ENCODE results near the gene PACSIN1.
"Not testable (repeated sequence)": the region's sequence is repeated elsewhere in the genome, so short reads cannot be mapped to it uniquely, and the experiment has no call there.

PACSIN1 gene

DNA sequence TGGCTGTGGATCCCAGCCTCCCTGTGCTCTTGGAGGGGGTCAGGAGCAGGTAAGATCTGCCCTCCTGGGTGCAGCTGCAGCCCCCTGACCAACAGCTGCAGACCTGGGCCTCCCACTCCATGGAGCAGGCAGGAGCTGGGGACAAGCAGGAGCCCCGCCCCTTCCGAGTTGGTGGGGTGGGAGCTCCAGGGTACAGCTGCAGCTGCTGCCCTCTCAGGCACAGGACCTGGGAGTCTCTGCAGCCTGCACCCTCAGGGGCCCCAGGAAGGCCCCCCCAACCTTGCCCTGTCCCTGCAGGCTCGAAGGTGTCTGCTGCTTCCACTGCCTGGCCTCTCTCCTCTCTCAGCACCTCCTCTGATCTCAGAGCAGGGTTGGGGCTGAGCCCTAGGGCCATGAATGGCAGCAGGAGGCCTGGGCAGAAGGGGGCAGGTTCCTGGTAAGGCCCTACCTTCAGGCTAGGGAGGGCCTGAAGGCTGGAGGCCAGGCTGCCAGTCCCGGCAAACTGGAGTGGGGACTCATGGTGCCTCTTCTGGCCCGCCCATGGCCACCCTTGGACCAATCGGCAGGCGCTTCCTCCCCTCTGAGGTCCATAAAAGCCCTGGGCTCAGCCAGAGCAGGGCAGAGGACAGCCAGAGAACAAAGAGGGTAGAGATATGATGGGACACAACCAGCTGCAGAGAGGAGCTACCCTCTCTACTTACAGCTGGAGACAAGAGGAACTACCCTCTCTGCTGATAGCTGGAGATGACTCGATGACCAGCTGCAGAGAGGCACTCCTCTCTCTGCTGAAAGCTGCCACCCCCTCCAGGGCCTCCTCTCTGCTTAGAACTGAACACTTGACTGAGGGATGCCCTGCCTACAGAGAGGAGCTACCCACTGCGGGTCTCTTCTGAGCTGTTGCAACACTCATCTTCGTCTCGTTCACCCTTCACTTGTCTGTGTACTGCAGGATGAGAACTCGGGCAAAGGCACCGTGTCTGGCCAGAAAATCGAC is 7.8 kb upstream of the PACSIN1 start:
- no peak for DNase-seq (ENCODE audit: low read depth)

DNA sequence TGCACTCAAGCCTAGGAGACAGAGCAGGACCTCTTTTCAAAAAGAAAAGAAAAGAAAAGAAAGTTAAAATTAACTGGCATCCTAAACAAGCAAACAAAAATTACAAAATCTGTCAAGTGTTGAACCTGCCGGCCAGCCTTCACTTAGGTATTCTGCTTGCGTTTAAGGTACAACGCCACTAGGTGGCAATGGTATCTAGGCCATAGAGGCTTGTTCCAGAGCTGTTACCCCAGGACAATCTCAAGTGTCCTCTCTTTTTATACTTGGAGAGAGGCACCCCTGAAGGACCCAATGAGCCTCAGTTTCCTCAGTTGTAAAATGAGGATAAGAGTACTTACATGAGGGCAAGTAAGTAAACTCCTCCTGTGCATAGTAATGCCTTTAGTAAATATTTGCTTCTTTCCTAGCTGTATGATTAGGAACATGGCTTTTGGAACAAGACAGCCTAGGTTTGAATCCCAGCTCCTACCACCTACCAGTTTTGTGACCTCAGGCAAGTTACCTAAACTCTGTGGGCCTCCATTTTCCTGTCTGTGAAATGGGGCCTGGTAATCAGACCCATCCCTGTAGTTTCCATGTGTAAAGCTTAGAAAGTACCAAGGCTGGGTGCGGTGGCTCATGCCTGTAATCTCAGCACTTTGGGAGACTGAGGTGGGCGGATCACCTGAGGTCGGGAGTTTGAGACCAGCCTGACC is 5.8 kb upstream of the PACSIN1 start:
- DNase-seq (ENCODE audit: low read depth): peak; percentile 9

DNA sequence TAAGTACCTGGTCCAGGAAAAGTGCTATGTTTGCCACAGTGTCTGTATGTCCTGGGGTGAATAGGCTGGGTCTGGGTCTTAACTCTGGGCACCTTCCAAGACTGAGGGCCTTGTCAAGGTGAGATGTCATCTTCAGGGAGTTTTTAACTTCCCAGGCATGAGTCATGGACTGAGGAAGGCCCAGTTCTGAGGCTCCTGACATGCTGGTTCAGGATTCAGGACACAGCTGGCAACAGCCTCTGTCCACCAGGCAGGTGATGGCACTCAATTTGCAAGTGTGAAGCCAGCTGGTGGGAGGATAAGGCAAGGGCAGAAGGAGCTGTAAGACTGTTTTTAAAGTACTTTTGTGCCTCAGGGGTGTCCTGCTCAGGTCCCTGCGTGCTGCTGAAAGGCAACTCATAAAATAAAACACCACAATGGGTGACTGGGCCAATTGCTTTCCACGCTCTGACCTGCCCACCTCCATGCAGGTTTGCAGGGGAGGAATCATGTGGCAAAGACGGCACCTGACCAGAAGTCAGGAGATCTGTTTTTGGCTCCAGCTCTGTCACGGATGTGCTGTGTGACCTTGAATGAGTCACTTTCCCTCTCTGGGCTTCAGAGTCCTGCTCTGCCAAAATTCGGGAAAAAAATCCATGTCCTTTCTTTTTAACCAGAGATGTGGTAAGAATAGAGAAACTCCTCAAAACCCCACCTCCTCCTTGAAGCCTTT is 4.9 kb upstream of the PACSIN1 start:
- no peak for DNase-seq (ENCODE audit: low read depth)

- no peak for DNase-seq (ENCODE audit: low read depth)
Measured at GRCh38 chr6:34462010-34462409, 3.9 kb upstream of the PACSIN1 start.

DNA sequence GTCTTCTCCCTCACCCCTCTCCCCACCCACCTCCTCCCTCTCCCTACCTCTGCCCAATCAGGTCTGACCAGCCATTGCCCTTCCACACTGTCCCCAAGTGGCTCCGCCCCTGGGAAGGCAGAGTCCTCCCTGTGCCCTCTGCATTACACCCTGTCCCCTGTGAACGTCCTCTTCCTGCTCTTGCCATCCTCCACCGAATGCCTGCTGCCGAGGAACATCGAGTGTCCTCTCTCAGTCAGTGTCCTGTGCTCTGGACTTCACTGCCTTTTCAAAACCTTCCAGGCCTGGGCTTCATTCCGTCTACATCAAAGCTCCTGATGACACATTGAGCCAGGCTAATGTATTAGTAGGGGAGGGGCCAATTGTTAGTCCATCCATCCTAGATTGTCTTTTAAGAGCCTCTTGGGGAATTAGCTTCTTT is 3.3 kb upstream of the PACSIN1 start:
- no peak for DNase-seq (ENCODE audit: low read depth)

DNA sequence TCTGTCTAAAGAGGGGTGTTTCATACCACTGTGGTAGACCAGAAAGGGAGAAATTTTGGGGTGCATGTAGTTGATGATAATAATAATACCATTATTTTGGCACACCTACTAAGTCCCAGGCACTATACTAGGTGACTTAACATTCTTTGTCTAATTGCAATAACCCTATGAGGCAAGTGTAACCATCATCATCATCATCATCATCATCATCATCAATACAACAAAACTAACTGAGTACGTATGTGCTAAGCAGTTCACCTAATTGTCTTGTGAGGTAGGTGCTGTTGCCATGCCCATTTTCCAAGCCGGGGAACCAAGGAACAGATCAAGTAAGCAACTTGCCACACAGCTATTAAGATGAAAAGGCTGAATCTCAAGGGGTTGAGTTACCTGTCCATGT is 2.6 kb upstream of the PACSIN1 start:
- DNase-seq (ENCODE audit: low read depth): no peak

DNA sequence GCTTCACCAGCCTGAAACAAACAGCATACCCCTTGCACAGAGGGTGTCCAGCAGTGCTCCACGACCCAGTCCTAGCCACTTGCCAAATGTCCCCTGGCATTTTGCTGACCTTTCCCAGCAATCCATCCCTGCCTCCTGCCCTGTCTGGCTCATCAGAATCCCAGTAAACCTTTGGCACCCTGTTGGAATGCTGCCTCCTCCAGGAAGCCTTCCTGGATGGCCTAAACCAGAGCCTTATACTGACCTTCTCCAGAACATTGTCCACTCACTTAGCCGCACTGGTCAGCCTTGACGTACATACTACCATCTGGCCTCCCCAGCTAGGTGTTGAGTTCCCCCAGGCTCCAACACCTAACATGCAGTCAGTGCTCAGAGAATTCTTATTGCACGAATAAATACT is 2.0 kb upstream of the PACSIN1 start:
- DNase-seq (ENCODE audit: low read depth): no peak

DNA sequence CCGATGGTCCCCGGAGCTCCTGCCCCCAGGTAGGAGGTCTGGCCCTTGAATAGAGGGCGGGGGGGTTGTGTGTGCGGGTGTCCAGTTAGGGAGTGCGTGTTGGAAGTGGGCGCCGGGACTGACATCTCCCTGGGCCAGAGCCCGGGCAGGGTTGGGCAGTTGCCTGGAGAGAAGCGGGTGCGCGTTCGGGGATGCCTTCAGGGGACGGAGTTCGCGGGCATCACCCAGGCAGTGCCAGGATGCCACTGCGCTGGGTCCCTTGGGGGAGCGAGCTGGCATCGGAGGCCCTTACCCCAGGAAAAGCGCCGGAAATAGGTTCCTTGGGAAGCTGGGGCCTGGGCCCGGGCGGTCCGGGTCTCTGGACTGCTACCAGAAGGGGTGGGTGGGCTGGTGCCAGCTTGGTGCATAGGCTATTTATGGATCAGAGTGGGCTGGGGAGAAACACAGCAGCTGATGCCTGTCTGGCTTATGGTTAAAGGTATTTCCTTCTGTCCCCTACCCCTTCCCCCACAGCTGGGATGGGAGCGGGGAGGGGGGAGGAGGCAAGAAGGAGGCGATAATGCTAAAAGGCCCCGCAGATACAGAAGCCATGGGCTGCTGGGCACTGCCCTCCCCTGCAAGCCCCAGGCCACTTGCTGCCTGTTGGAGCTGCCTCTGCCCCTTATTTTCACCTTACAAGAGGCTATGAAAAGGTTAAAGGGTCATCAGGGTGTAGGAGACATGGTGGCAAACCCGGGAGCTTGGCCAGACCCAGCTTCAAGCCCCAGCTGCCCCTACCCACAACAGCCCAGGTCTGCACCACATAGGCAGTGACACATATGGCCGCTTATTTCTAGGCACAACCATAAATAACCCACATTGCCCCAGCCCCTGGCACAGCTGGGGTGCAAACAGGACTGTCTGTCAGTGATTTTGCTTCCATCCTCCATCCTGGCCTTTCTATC is 638 bp downstream of the PACSIN1 start:
- no peak for DNase-seq (ENCODE audit: low read depth)

GRCh38 chr6:34468378-34468892 is 2.6 kb downstream of the PACSIN1 start:
- DNase-seq (ENCODE audit: low read depth): no peak

- no peak for DNase-seq (ENCODE audit: low read depth)
Measured at GRCh38 chr6:34469499-34469898, 3.6 kb downstream of the PACSIN1 start.

DNA sequence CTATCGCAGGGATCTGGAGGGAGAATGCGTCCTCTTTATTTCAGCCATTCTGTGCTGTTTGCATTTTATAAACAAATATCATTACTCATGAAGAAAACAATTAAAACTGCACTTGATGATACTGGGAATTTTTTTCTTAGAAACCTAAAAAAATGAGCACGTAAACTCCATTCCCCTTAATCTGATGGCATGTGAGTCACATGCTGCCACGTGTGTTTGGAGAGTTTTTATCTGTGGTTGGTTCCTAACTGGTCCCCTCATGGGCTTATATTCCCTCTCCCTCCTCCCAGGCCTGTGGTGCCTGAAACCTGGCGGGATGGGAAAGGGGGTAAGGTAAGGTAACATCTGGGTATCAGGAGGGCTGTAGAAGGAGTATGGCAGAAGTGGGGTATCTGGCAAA is 6.5 kb downstream of the PACSIN1 start:
- no peak for DNase-seq (ENCODE audit: low read depth)

DNA sequence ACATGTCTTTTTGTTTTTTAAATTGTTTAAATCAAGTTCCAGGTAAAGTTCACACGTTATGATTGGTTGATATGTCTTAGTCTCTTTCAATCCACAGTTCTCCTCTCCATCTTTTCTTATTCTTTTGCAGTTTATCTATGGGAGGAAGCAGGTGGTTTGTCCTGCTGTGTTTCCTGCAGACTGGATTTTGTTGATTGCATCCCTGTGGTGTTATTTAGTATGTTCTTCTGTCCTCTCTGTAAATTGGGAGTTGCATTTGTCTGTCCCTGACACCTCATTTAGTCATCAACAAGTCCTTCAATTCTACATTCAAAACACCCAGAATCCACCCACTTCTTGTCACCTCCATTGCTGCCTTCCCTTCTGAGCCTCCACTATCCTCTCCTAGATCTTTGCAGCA is 8.1 kb downstream of the PACSIN1 start:
- DNase-seq (ENCODE audit: low read depth): no peak

DNA sequence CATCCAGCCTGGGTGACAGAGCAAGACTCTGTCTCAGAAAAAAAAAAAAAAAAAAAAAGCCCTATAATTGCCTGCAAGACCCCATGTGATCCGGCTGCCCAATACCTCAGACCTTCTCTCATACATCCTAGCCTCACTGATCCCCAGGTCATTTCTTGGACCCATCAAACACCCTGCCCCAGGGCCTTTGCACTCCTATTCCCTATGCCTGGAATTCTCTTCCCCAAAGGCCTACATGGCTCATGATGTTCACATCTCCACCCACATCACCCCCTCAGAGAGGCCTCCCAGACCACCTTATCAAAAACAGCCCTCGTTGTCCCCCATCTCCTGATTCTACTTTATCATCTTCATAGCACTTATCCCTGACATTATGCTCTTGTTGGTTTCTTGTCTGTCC is 8.9 kb downstream of the PACSIN1 start:
- no peak for DNase-seq (ENCODE audit: low read depth)

DNA sequence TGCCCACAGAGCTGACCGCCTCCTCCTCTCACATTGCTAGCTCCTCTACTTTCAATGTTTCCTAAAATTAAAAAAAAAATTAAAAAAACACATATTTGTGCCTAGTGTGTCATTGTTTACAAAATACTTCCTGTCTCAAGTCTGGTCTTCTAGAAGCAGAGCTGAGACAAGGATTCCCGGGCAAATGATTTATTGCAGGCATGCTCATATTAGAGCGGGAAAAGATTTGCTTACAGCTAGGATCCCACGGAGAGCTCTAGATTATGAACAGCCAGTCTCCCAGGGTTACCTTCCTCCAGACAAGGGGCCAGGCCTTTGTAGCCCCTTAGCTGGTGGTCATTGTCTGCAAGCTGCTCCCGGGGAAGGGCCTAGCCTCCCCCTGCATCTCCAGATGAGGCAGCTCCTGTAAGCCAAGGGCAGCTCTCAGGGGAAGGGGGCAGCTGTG is 9.4 kb downstream of the PACSIN1 start:
- DNase-seq (ENCODE audit: low read depth): no peak

GRCh38 chr6:34475767-34476328 is 10.0 kb downstream of the PACSIN1 start:
- DNase-seq (ENCODE audit: low read depth): no peak

GRCh38 chr6:34476447-34476846 is 10.6 kb downstream of the PACSIN1 start:
- no peak for DNase-seq (ENCODE audit: low read depth)

- DNase-seq (ENCODE audit: low read depth): no peak
Measured at GRCh38 chr6:34476921-34477320, 11.0 kb downstream of the PACSIN1 start.

- no peak for DNase-seq (ENCODE audit: low read depth)
Measured at GRCh38 chr6:34478796-34479195, 12.9 kb downstream of the PACSIN1 start.

GRCh38 chr6:34483781-34484180 is 17.9 kb downstream of the PACSIN1 start:
- DNase-seq (ENCODE audit: low read depth): not testable (repeated sequence)

DNA sequence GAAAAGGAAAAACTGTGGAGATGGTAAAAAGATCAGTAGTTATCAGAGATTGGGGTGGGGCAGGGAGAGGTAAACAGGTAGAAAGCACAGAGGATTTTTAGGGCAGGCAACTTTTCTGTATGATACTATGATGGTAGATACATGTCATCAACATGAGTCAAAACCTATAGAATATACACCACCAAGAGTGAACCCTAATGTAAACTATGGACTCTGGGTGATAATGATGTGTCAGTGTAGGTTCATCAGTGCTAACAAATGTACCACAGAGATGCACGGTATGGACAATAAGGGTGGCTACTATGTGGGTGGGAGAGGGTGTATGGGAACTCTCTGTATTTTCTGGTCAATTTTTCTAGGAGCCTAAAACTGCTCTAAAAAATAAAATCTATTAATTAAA is 18.5 kb downstream of the PACSIN1 start:
- DNase-seq (ENCODE audit: low read depth): no peak

DNA sequence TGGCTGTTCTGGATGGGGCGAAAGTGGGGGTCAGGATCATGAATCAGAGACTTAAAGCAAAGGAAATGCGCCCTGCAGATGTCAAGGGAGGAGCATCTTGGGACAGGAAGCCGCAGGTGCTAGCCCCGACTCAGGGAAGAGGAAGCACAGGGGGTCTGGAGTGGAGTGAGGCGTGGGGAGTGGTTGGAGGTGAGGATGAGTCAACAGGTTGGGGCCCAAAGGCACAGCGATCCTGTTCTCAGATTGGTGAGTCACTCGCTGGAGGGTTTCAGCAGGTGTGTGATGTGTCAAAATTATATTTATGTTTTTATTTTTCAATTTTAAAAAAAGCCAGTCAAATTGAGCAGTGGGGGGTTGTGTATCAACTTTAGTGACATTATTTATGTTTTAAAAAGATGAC is 19.0 kb downstream of the PACSIN1 start:
- peak; percentile 65 for DNase-seq (ENCODE audit: low read depth)

All from activated T-cell treated with anti-CD3 and anti-CD28 coated beads for 48 hours (primary cell).